Measurements from ENCODE around the gene CYTH3. TPM values are rescaled to one million over a fixed set of nuclear protein-coding genes. Genes with fewer than 3 reads are reported as not detected.
"Not testable (repeated sequence)": the region's sequence is repeated elsewhere in the genome, so short reads cannot be mapped to it uniquely, and the experiment has no call there.

CYTH3 gene
- total RNA-seq, 1 donor from 2014 or later = 17.2 TPM

- H3K36me3 Mint-ChIP-seq (ENCODE audit: insufficient read depth) = no peaks in the 10 kb centered on the region
- no peak for TF ChIP-seq CTCF (IDR thresholded peaks at IDR 0.05; ENCODE audit: unreplicated experiment)
- peaks cover 2% of the 10 kb centered on the region for H3K4me1 Mint-ChIP-seq (ENCODE audit: low read depth)
- no peaks in the 10 kb centered on the region for H3K9me3 Mint-ChIP-seq (ENCODE audit: low read depth)
- DNase-seq (ENCODE audit: low spot score, unreplicated experiment) = no peak
- H3K27me3 Mint-ChIP-seq = no peaks in the 10 kb centered on the region
- no peak overlapping the region for H3K4me3 Mint-ChIP-seq (ENCODE audit: low read depth)
- H3K27ac Mint-ChIP-seq = no peak overlapping the region
These were observed 22.4 kb upstream of the CYTH3 start for GRCh38 chr7:6294839-6295238.

GRCh38 chr7:6293202-6293601, 20.8 kb upstream of the CYTH3 start:
- Mint-ChIP-seq H3K36me3 (ENCODE audit: insufficient read depth) (no peaks in the 10 kb centered on the region), H3K27me3 (no peaks in the 10 kb centered on the region), H3K4me1 (ENCODE audit: low read depth) (peaks cover 2% of the 10 kb centered on the region), H3K4me3 (ENCODE audit: low read depth) (no peak overlapping the region), H3K9me3 (ENCODE audit: low read depth) (no peaks in the 10 kb centered on the region), H3K27ac (no peak overlapping the region)
- TF ChIP-seq CTCF (IDR thresholded peaks at IDR 0.05; ENCODE audit: unreplicated experiment) = no peak
- no peak for DNase-seq (ENCODE audit: low spot score, unreplicated experiment)

GRCh38 chr7:6291941-6292340, 19.5 kb upstream of the CYTH3 start:
- not testable (repeated sequence) for H3K27me3 Mint-ChIP-seq; H3K9me3 Mint-ChIP-seq (ENCODE audit: low read depth); H3K36me3 Mint-ChIP-seq (ENCODE audit: insufficient read depth); H3K4me1 Mint-ChIP-seq (ENCODE audit: low read depth); DNase-seq (ENCODE audit: low spot score, unreplicated experiment); H3K4me3 Mint-ChIP-seq (ENCODE audit: low read depth)
- H3K27ac Mint-ChIP-seq = peak overlapping the region; percentile 49

GRCh38 chr7:6291531-6291930, 19.1 kb upstream of the CYTH3 start:
- peaks cover 2% of the 10 kb centered on the region for H3K4me1 Mint-ChIP-seq (ENCODE audit: low read depth)
- H3K27me3 Mint-ChIP-seq = no peaks in the 10 kb centered on the region

GRCh38 chr7:6290319-6290741, 17.9 kb upstream of the CYTH3 start:
- peaks cover 2% of the 10 kb centered on the region for H3K4me1 Mint-ChIP-seq (ENCODE audit: low read depth)
- H3K27ac Mint-ChIP-seq = no peak overlapping the region
- H3K4me3 Mint-ChIP-seq (ENCODE audit: low read depth) = no peak overlapping the region
- no peaks in the 10 kb centered on the region for H3K27me3 Mint-ChIP-seq
- TF ChIP-seq CTCF (IDR thresholded peaks at IDR 0.05; ENCODE audit: unreplicated experiment) = no peak
- H3K36me3 Mint-ChIP-seq (ENCODE audit: insufficient read depth) = no peaks in the 10 kb centered on the region
- DNase-seq (ENCODE audit: low spot score, unreplicated experiment) = no peak
- H3K9me3 Mint-ChIP-seq (ENCODE audit: low read depth) = no peaks in the 10 kb centered on the region

More at GRCh38 chr7:6291531-6291930, 19.1 kb upstream of the CYTH3 start:
- no peak for TF ChIP-seq CTCF (IDR thresholded peaks at IDR 0.05; ENCODE audit: unreplicated experiment)
- no peak overlapping the region for H3K4me3 Mint-ChIP-seq (ENCODE audit: low read depth)
- no peak for DNase-seq (ENCODE audit: low spot score, unreplicated experiment)
- H3K9me3 Mint-ChIP-seq (ENCODE audit: low read depth) = no peaks in the 10 kb centered on the region
- H3K36me3 Mint-ChIP-seq (ENCODE audit: insufficient read depth) = no peaks in the 10 kb centered on the region
- H3K27ac Mint-ChIP-seq = peak overlapping the region; percentile 49

GRCh38 chr7:6288270-6288860, 15.9 kb upstream of the CYTH3 start:
- H3K27ac Mint-ChIP-seq = no peak overlapping the region
- no peak for TF ChIP-seq CTCF (IDR thresholded peaks at IDR 0.05; ENCODE audit: unreplicated experiment)
- no peak overlapping the region for H3K4me3 Mint-ChIP-seq (ENCODE audit: low read depth)
- no peaks in the 10 kb centered on the region for H3K36me3 Mint-ChIP-seq (ENCODE audit: insufficient read depth)
- no peaks in the 10 kb centered on the region for H3K9me3 Mint-ChIP-seq (ENCODE audit: low read depth)
- DNase-seq (ENCODE audit: low spot score, unreplicated experiment) = no peak
- no peaks in the 10 kb centered on the region for H3K4me1 Mint-ChIP-seq (ENCODE audit: low read depth)
- no peaks in the 10 kb centered on the region for H3K27me3 Mint-ChIP-seq
